AG09319 (cell line): ENCODE results near the gene ADAMTS17.

Experiments
- DNase-seq: peaks from one replicate; pipeline ENCODE4 v3.0.0-alpha.2; 2010; ENCODE audit warnings: low read depth; ENCODE audit errors: extremely low read depth
- CTCF ChIP-seq: IDR thresholded peaks from 2 replicates; pipeline ENCODE4 v1.5.1; 2011; ENCODE audit warnings: low read depth, mild to moderate bottlenecking, inconsistent platforms, low read length, moderate library complexity

ADAMTS17 gene

GRCh38 chr15:100372739-100373119 lies 31.0 kb upstream of the ADAMTS17 start:
- no peak for TF ChIP-seq CTCF
- DNase-seq, result no peak

- no peak for TF ChIP-seq CTCF
- DNase-seq, result no peak
Measured at GRCh38 chr15:100355342-100355741, 13.6 kb upstream of the ADAMTS17 start.

- DNase-seq, result no peak
- no peak for TF ChIP-seq CTCF
Measured at GRCh38 chr15:100353449-100353848, 11.7 kb upstream of the ADAMTS17 start.

GRCh38 chr15:100350434-100351226 lies 8.9 kb upstream of the ADAMTS17 start:
- no peak for TF ChIP-seq CTCF
- peak; percentile 20 for DNase-seq

GRCh38 chr15:100349696-100350433 lies 8.1 kb upstream of the ADAMTS17 start:
- peak; percentile 59 for DNase-seq
- peak; percentile 98 for TF ChIP-seq CTCF

GRCh38 chr15:100349321-100349695 lies 7.5 kb upstream of the ADAMTS17 start:
- no peak for DNase-seq
- TF ChIP-seq CTCF, result no peak

GRCh38 chr15:100348578-100348977 lies 6.8 kb upstream of the ADAMTS17 start:
- DNase-seq, result no peak
- TF ChIP-seq CTCF, result no peak
